Erythroblast (primary cell): ENCODE results near the gene PSMA2.

Experiments used
- DNase-seq, 2 experiments: peaks; one replicate each; lab custom pipeline; 2025; lab: John Stamatoyannopoulos, UW
- GATA1 ChIP-seq: IDR thresholded peaks from 2 replicates; pipeline ENCODE4 v1.6.1; 2011; ENCODE audit warnings: low read depth, mild to moderate bottlenecking, control low read depth, low read length, moderate library complexity
- POLR2A ChIP-seq: IDR thresholded peaks from 2 replicates; pipeline ENCODE4 v1.6.1; 2011; ENCODE audit warnings: mild to moderate bottlenecking, low read length

Gene PSMA2

DNA sequence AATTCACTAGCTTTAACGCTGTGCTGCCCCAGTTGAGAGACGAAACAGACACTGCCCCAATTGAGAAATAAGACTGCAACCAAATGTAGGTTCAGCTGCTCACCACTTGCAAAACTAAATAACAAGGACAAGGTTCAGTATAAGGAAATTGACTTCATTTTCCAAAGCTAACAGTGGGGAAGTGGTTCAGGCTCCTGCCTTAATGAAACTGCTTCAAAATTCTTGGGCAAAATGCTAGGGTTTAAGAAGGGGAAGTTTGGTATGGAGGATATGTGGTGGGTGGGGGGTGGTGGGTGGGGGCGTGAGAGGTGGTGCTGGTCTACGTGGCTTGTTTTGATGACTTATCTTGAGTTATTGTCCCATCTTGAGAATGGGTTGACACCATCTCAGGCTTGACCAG lies 22.0 kb upstream of the PSMA2 start:
- no peak for TF ChIP-seq GATA1
- no peak for TF ChIP-seq POLR2A
- DNase-seq: no peak

GRCh38 chr7:42952328-42952727 lies 20.4 kb upstream of the PSMA2 start:
- TF ChIP-seq GATA1 (no peak), POLR2A (no peak)
- DNase-seq: no peak

GRCh38 chr7:42950417-42950816 lies 18.4 kb upstream of the PSMA2 start:
- DNase-seq: no peak
- no peak for TF ChIP-seq GATA1
- TF ChIP-seq POLR2A: no peak

GRCh38 chr7:42947521-42947920 lies 15.5 kb upstream of the PSMA2 start:
- no peak for DNase-seq
- TF ChIP-seq POLR2A: no peak
- TF ChIP-seq GATA1: no peak

GRCh38 chr7:42946627-42946950 lies 14.6 kb upstream of the PSMA2 start:
- TF ChIP-seq POLR2A (no peak), GATA1 (no peak)
- no peak for DNase-seq

- TF ChIP-seq GATA1 (no peak), POLR2A (no peak)
- peak; percentile 36 to 44 for DNase-seq
Measured at GRCh38 chr7:42945821-42946626, 14.1 kb upstream of the PSMA2 start.

DNA sequence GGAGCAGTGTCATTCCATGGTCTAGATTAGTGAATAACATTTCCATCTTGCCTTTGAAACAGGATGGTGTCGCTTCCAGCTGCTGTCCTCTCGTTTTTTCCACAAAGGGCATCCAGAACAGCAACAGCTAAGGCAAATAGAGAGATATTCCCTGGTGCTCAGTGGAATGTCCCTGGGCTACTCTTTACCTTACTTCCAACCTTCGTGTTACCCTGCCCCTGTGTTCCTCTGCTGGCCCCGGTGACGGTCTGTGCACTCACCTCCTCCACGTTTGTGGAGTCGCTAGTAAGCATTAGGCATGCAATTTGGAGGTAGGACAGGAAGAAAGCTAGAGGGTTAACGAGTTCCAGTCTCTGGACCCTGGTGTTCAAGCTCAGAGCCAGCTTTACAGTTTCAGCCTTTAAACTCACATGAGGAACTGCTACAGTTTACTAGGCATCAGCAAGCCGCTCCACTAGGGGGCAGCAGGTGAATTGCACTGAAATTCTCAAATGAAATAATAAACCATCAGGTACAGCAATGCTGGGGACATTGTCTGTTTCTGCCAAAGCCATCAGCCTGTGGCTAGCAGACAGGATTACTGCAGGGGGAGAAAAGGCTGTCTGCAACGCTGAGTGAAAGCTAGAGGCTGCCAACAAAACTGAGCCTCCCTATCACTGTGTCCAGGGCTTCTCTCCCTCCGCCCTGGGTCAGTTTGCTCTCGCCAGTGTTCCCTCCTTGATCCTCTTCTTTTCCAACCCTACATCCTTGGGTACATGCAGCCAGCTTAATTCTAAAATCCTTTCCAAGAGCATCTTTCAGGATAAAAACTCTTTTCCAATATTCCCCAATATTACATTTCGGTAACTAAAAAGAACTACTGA lies 9.2 kb upstream of the PSMA2 start:
- no peak for TF ChIP-seq POLR2A
- TF ChIP-seq GATA1: no peak
- peak; percentile 65 to 78 for DNase-seq

DNA sequence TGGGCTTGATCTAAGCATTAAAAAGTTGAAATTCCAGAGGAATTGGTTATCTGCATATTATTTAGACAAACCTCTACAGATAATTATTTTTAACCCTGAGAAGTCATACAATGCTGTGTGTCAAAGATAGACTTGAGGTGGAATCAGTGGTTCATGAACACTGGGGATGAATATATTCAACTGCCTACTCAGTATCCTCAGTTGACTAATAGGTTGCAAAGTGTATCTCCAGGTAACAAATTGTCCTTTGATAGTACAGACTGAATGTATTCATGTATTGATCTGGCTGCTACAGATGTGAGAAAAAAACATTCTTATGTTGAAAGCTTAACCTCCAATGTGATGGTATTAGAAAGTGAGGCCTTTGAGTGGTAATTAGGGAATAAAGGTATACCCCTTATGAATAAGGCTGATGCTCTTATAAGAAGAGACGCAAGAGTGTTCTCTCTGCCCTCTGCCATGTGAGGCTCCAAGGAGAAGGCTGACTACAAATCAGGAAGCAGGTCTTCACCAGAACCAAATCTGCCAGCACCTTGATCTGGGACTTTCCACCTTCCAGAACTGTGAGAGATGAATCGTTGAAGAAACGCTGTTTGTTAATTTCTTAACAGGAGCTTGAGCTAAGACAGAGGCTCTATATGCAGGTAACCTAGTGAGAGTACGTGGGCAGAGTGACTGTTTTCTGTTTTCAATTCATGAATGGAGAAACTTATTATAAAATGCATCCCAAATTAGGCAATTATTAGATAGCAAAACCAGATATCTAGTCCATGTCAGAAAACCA lies 7.7 kb upstream of the PSMA2 start:
- TF ChIP-seq POLR2A: no peak
- no peak for TF ChIP-seq GATA1
- no peak for DNase-seq

DNA sequence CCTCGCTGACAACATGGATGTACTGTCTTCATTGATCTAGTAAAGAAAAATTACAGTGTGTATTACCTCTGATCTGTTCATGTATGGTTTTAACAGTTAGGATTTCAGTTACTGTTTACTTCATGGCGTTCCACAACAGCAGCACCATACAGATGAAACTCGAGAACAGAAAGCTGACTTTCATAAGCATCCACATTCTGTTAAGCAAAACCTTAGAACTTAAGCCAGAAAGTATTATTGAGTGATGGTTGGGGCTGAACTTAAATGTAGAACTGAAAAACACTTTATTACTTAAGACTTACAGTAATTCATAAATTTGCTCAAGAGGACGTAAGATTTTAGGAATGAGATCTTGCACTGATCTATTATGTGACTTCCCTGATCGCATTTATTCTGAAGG lies 3.9 kb upstream of the PSMA2 start:
- DNase-seq: no peak
- no peak for TF ChIP-seq POLR2A
- TF ChIP-seq GATA1: no peak

DNA sequence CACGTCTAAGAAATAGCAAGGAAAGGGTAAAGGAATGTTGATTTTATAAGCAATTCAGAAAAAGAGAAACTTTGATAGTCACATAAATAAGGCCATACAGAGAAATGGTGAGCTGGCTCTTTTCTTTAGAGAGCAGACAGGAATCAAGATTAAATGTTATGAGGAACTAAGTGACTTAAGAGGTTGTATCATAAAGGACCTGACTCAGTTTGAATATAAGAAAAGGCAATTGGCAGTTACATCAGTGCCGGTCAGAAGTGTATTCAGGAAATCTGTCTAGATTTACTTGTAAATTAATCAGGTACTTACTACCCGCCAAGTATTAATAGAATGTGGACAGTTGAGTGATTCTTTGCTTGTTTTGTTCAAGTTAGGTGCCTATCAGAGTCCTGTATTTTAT lies 2.3 kb upstream of the PSMA2 start:
- DNase-seq: no peak
- no peak for TF ChIP-seq POLR2A
- no peak for TF ChIP-seq GATA1

- DNase-seq: peak; percentile 32 to 41
- TF ChIP-seq GATA1 (no peak), POLR2A (no peak)
Measured at GRCh38 chr7:42932811-42933591, 1.0 kb upstream of the PSMA2 start.

DNA sequence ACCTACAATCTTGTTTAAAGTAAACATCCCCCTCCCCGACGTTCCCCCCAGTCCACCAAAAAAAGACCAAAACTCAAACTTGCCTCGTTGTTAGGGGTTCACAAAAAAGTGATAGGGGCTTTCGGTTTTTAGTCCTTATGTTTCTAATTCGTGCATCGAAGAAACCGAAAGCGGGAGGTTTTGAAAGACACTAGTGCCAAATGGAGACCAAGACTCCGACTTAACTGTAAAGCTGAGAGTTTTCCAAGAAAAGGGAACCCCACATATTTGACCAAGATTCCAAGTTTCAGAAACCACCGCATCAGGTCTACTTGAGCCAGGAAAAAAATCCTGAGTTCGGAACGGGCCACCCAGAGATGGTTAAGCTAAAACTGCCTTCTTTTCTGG lies 534 bp downstream of the PSMA2 start:
- peak; percentile 58 to 76 for DNase-seq
- no peak for TF ChIP-seq POLR2A

DNA sequence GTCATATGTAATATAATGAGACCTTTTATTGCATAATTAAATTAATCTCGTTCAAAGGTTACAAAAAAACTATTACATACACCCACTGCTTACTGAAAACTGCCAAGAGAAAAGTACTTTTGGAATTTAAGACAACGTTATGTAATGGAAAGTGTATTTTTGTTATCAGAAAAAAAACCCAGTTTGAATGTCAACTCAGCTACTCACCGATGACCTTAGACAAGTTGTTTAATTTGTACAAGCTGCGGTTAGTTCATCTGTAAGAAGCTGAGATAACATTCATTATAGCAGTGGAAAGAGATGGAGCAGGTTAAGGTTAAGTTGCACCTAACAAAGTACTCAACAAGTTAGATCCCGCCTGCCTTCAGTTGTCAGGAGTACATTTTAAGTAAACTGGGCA lies 1.1 kb downstream of the PSMA2 start:
- peak; percentile 32 to 53 for DNase-seq
- TF ChIP-seq GATA1 (no peak), POLR2A (no peak)
